SK-N-SH treated with all-trans-retinoic acid at 6 μM for 48 hours (cell line): ENCODE measurements around the gene RRBP1.

Source experiments
- ARNTL ChIP-seq: fragments of 450-650 bp; formaldehyde crosslinking; IDR thresholded peaks from 2 replicates; pipeline ENCODE4 v1.5.0; 2020; ENCODE audit warnings: low read depth, mild to moderate bottlenecking, moderate library complexity, borderline replicate concordance
- BACH2 ChIP-seq: fragments of 250-450 bp; sonication (Bioruptor Pico); IDR thresholded peaks from 2 replicates; pipeline ENCODE4 v1.9.0; 2021; ENCODE audit warnings: mild to moderate bottlenecking, borderline replicate concordance
- CSDC2 ChIP-seq: fragments of 250-450 bp; sonication (Bioruptor Pico); IDR thresholded peaks from 2 replicates; pipeline ENCODE4 v1.5.0; 2020; ENCODE audit warnings: mild to moderate bottlenecking, moderate library complexity
- GLIS3 ChIP-seq: fragments of 250-450 bp; sonication (Bioruptor Pico); IDR thresholded peaks from 2 replicates; pipeline ENCODE4 v1.5.0; 2020; ENCODE audit warnings: mild to moderate bottlenecking, moderate library complexity
- PATZ1 ChIP-seq: fragments of 250-450 bp; sonication (Bioruptor Pico); IDR thresholded peaks from 2 replicates; pipeline ENCODE4 v1.8.0; 2020; ENCODE audit warnings: mild to moderate bottlenecking, moderate library complexity, borderline replicate concordance
- POU6F1 ChIP-seq: fragments of 250-450 bp; sonication (Bioruptor Pico); IDR thresholded peaks from 2 replicates; pipeline ENCODE4 v1.8.0; 2021; ENCODE audit warnings: low read depth, mild to moderate bottlenecking, moderate library complexity, borderline replicate concordance
- PPARA ChIP-seq: fragments of 250-450 bp; sonication (Bioruptor Pico); IDR thresholded peaks from 2 replicates; pipeline ENCODE4 v1.5.0; 2020; ENCODE audit warnings: mild to moderate bottlenecking, borderline replicate concordance
- RARB ChIP-seq: fragments of 250-450 bp; sonication (Bioruptor Pico); IDR thresholded peaks from 2 replicates; pipeline ENCODE4 v1.8.0; 2021; ENCODE audit warnings: mild to moderate bottlenecking, moderate library complexity
- TCF4 ChIP-seq: fragments of 250-450 bp; sonication (Bioruptor Pico); IDR thresholded peaks from 2 replicates; pipeline ENCODE4 v1.8.0; 2021; ENCODE audit warnings: mild to moderate bottlenecking, moderate library complexity, borderline replicate concordance
- TOX ChIP-seq: fragments of 250-450 bp; sonication (Bioruptor Pico); IDR thresholded peaks from 2 replicates; pipeline ENCODE4 v1.8.0; 2021; ENCODE audit warnings: mild to moderate bottlenecking, moderate library complexity, borderline replicate concordance
- TSHZ2 ChIP-seq: fragments of 250-450 bp; sonication (Bioruptor Pico); IDR thresholded peaks from 2 replicates; pipeline ENCODE4 v1.5.0; 2020; ENCODE audit warnings: mild to moderate bottlenecking, moderate library complexity
- ZC3H10 ChIP-seq: fragments of 250-450 bp; sonication (Bioruptor Pico); IDR thresholded peaks from 2 replicates; pipeline ENCODE4 v1.5.1; 2021; ENCODE audit warnings: mild to moderate bottlenecking, moderate library complexity
- ZFP30 ChIP-seq: fragments of 450-650 bp; formaldehyde crosslinking; IDR thresholded peaks from 2 replicates; pipeline ENCODE4 v1.5.0; 2022; ENCODE audit warnings: mild to moderate bottlenecking, moderate library complexity

GRCh38 chr20:17657079-17657825 is 24.8 kb downstream of the RRBP1 start:
- TF ChIP-seq POU6F1, result no peak
- no peak for TF ChIP-seq TOX (CRISPR knock-in tag)
- no peak for TF ChIP-seq GLIS3 (CRISPR knock-in tag)
- TF ChIP-seq PATZ1 (CRISPR knock-in tag), result no peak
- no peak for TF ChIP-seq BACH2 (CRISPR knock-in tag)
- TF ChIP-seq ARNTL (CRISPR knock-in tag), result no peak
- no peak for TF ChIP-seq ZFP30 (CRISPR knock-in tag)
- no peak for TF ChIP-seq ZC3H10 (CRISPR knock-in tag)
- TF ChIP-seq PPARA (CRISPR knock-in tag), result no peak
- TF ChIP-seq TSHZ2 (CRISPR knock-in tag), result no peak
- no peak for TF ChIP-seq CSDC2
- TF ChIP-seq RARB, result no peak
- TF ChIP-seq TCF4 (CRISPR knock-in tag), result no peak
